Measurements from ENCODE around the gene CTIF.
A peak's percentile ranks its signal among the peaks of the same experiment; 100 is the strongest.

Gene CTIF

GRCh38 chr18:48678237-48679115, 139.6 kb downstream of the CTIF start:
- no peak for DNase-seq

- DNase-seq, result no peak
Observed at GRCh38 chr18:48679236-48679635, 140.4 kb downstream of the CTIF start.

GRCh38 chr18:48680339-48681250, 141.8 kb downstream of the CTIF start:
- peak in 30 of 56 donors; percentile 9 to 69 (median 40) for DNase-seq

- DNase-seq, result no peak
Observed at GRCh38 chr18:48682768-48683167, 143.9 kb downstream of the CTIF start.

GRCh38 chr18:48683197-48683596, 144.4 kb downstream of the CTIF start:
- no peak for DNase-seq

- no peak for DNase-seq
Observed at GRCh38 chr18:48683661-48684060, 144.8 kb downstream of the CTIF start.

GRCh38 chr18:48687346-48688042, 148.7 kb downstream of the CTIF start:
- DNase-seq, result peak in 10 of 56 donors; percentile 7 to 61 (median 24)

GRCh38 chr18:48688961-48689360, 150.1 kb downstream of the CTIF start:
- peak in 11 of 56 donors; percentile 8 to 40 (median 26) for DNase-seq

GRCh38 chr18:48689548-48689947, 150.7 kb downstream of the CTIF start:
- DNase-seq, result no peak

GRCh38 chr18:48690494-48690893, 151.7 kb downstream of the CTIF start:
- DNase-seq, result no peak

- DNase-seq, result no peak
Observed at GRCh38 chr18:48693006-48693405, 154.2 kb downstream of the CTIF start.

- no peak for DNase-seq
Observed at GRCh38 chr18:48693625-48694262, 154.9 kb downstream of the CTIF start.

GRCh38 chr18:48694295-48694694, 155.5 kb downstream of the CTIF start:
- DNase-seq, result peak in 2 of 56 donors; percentile 19 to 25

- no peak for DNase-seq
Observed at GRCh38 chr18:48695671-48696070, 156.8 kb downstream of the CTIF start.

GRCh38 chr18:48696218-48696617, 157.4 kb downstream of the CTIF start:
- no peak for DNase-seq

- no peak for DNase-seq
Observed at GRCh38 chr18:48697441-48697840, 158.6 kb downstream of the CTIF start.

- DNase-seq, result no peak
Observed at GRCh38 chr18:48698707-48699106, 159.9 kb downstream of the CTIF start.

GRCh38 chr18:48699761-48700160, 160.9 kb downstream of the CTIF start:
- no peak for DNase-seq

- no peak for DNase-seq
Observed at GRCh38 chr18:48700446-48700845, 161.6 kb downstream of the CTIF start.

- no peak for DNase-seq
Observed at GRCh38 chr18:48702346-48703027, 163.7 kb downstream of the CTIF start.

Measured in amygdala (tissue), 56 donors.